ENCODE measurements around the gene AMIGO1.

AMIGO1 gene

GRCh38 chr1:109543988-109544735 lies 34.6 kb upstream of the AMIGO1 start:
- Histone ChIP-seq H3K9ac (ENCODE audit: low read length) (no peak overlapping the region), H3K4me1 (ENCODE audit: low read length) (peaks cover 13% of the 10 kb centered on the region), H3K4me3 (ENCODE audit: low read length) (no peak overlapping the region), H3K79me2 (ENCODE audit: low read length) (peaks cover 15% of the 10 kb centered on the region), H3K4me2 (ENCODE audit: low read length) (no peak overlapping the region), H3K36me3 (replicated peaks; ENCODE audit: low read depth, low read length) (no peaks in the 10 kb centered on the region), H2AFZ (ENCODE audit: low read depth, low read length) (no peak overlapping the region), H4K20me1 (ENCODE audit: insufficient read depth, low read length) (peaks cover 3% of the 10 kb centered on the region), H3K27ac (ENCODE audit: low read length) (no peak overlapping the region), H3K9me3 (ENCODE audit: insufficient read depth, low read length) (no peaks in the 10 kb centered on the region), H3K27me3 (ENCODE audit: low read depth, low read length) (no peaks in the 10 kb centered on the region)
- no peak for TF ChIP-seq EZH2phosphoT487 (IDR thresholded peaks at IDR 0.05; ENCODE audit: low read depth)
- TF ChIP-seq, protein P1, sequence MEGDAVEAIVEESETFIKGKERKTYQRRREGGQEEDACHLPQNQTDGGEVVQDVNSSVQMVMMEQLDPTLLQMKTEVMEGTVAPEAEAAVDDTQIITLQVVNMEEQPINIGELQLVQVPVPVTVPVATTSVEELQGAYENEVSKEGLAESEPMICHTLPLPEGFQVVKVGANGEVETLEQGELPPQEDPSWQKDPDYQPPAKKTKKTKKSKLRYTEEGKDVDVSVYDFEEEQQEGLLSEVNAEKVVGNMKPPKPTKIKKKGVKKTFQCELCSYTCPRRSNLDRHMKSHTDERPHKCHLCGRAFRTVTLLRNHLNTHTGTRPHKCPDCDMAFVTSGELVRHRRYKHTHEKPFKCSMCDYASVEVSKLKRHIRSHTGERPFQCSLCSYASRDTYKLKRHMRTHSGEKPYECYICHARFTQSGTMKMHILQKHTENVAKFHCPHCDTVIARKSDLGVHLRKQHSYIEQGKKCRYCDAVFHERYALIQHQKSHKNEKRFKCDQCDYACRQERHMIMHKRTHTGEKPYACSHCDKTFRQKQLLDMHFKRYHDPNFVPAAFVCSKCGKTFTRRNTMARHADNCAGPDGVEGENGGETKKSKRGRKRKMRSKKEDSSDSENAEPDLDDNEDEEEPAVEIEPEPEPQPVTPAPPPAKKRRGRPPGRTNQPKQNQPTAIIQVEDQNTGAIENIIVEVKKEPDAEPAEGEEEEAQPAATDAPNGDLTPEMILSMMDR (IDR thresholded peaks at IDR 0.05; ENCODE audit: low read depth, low read length): no peak

DNA sequence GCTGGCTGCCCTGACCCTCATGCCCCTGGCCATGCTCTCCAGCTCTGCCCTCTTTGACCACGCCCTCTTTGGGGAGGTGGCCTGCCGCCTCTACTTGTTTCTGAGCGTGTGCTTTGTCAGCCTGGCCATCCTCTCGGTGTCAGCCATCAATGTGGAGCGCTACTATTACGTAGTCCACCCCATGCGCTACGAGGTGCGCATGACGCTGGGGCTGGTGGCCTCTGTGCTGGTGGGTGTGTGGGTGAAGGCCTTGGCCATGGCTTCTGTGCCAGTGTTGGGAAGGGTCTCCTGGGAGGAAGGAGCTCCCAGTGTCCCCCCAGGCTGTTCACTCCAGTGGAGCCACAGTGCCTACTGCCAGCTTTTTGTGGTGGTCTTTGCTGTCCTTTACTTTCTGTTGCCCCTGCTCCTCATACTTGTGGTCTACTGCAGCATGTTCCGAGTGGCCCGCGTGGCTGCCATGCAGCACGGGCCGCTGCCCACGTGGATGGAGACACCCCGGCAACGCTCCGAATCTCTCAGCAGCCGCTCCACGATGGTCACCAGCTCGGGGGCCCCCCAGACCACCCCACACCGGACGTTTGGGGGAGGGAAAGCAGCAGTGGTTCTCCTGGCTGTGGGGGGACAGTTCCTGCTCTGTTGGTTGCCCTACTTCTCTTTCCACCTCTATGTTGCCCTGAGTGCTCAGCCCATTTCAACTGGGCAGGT lies 33.9 kb upstream of the AMIGO1 start:
- H3K4me3 ChIP-seq (ENCODE audit: low read length): no peak overlapping the region
- no peaks in the 10 kb centered on the region for H3K27me3 ChIP-seq (ENCODE audit: low read depth, low read length)
- peaks cover 7% of the 10 kb centered on the region for H3K79me2 ChIP-seq (ENCODE audit: low read length)
- peaks cover 13% of the 10 kb centered on the region for H3K4me1 ChIP-seq (ENCODE audit: low read length)
- no peak overlapping the region for H3K9ac ChIP-seq (ENCODE audit: low read length)
- H3K27ac ChIP-seq (ENCODE audit: low read length): no peak overlapping the region
- no peaks in the 10 kb centered on the region for H3K36me3 ChIP-seq (replicated peaks; ENCODE audit: low read depth, low read length)
- H2AFZ ChIP-seq (ENCODE audit: low read depth, low read length): no peak overlapping the region
- H3K4me2 ChIP-seq (ENCODE audit: low read length): no peak overlapping the region
- no peaks in the 10 kb centered on the region for H4K20me1 ChIP-seq (ENCODE audit: insufficient read depth, low read length)
- no peaks in the 10 kb centered on the region for H3K9me3 ChIP-seq (ENCODE audit: insufficient read depth, low read length)
- TF ChIP-seq EZH2phosphoT487 (IDR thresholded peaks at IDR 0.05; ENCODE audit: low read depth): no peak
- TF ChIP-seq, protein P1 (IDR thresholded peaks at IDR 0.05; ENCODE audit: low read depth, low read length): no peak

DNA sequence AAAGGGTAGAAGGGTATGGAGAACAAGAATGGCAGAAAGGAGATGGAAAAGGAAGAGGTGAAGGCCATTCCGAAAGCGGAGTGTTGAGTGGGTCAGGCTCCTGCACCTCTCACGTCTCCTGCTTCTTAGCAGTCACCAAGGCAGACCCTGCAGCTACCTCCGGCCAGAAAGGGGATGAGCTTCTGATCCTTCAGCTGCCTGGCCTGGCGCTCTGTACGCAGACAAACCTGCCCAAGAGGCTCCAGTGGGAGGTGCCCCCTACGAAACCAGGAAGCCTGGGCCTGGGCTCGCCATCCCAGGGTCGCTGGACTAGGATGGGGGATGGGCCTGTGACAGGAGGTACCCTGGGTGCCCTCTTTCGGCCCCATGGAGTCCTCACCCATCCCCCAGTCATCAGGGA lies 33.1 kb upstream of the AMIGO1 start:
- H3K9ac ChIP-seq (ENCODE audit: low read length): no peak overlapping the region
- no peaks in the 10 kb centered on the region for H3K36me3 ChIP-seq (replicated peaks; ENCODE audit: low read depth, low read length)
- H3K4me3 ChIP-seq (ENCODE audit: low read length): no peak overlapping the region
- no peak overlapping the region for H3K4me2 ChIP-seq (ENCODE audit: low read length)
- TF ChIP-seq, protein P1 (IDR thresholded peaks at IDR 0.05; ENCODE audit: low read depth, low read length): no peak
- no peak for TF ChIP-seq EZH2phosphoT487 (IDR thresholded peaks at IDR 0.05; ENCODE audit: low read depth)
- no peak overlapping the region for H2AFZ ChIP-seq (ENCODE audit: low read depth, low read length)
- no peaks in the 10 kb centered on the region for H4K20me1 ChIP-seq (ENCODE audit: insufficient read depth, low read length)
- H3K4me1 ChIP-seq (ENCODE audit: low read length): peaks cover 13% of the 10 kb centered on the region
- H3K79me2 ChIP-seq (ENCODE audit: low read length): peaks cover 3% of the 10 kb centered on the region
- H3K27me3 ChIP-seq (ENCODE audit: low read depth, low read length): no peaks in the 10 kb centered on the region
- no peak overlapping the region for H3K27ac ChIP-seq (ENCODE audit: low read length)
- H3K9me3 ChIP-seq (ENCODE audit: insufficient read depth, low read length): no peaks in the 10 kb centered on the region

DNA sequence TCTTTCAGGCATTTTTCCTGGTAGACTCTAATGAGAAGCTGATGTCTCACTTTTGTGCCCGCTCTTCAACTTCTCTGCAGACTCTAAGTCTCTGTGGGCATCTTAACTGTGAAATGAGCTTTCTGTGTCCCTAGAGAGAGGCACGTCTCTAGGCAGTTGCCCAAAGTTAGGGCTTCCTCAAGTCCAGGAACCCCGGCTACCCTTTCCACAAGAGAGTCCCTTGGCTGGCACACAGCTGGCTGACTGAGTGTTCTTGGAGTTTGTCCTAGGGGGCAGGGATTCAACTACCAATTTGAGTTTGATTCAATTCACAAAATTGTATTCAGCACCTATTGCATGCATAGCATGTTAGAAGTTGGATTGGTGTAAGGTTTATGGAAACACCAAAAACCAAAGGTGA lies 31.6 kb upstream of the AMIGO1 start:
- Histone ChIP-seq H3K36me3 (replicated peaks; ENCODE audit: low read depth, low read length) (no peaks in the 10 kb centered on the region), H3K27me3 (ENCODE audit: low read depth, low read length) (no peaks in the 10 kb centered on the region), H4K20me1 (ENCODE audit: insufficient read depth, low read length) (no peaks in the 10 kb centered on the region), H3K4me1 (ENCODE audit: low read length) (no peaks in the 10 kb centered on the region), H3K9ac (ENCODE audit: low read length) (no peak overlapping the region), H3K79me2 (ENCODE audit: low read length) (no peaks in the 10 kb centered on the region), H3K4me3 (ENCODE audit: low read length) (no peak overlapping the region), H3K27ac (ENCODE audit: low read length) (no peak overlapping the region), H3K9me3 (ENCODE audit: insufficient read depth, low read length) (no peaks in the 10 kb centered on the region), H2AFZ (ENCODE audit: low read depth, low read length) (no peak overlapping the region), H3K4me2 (ENCODE audit: low read length) (no peak overlapping the region)
- no peak for TF ChIP-seq EZH2phosphoT487 (IDR thresholded peaks at IDR 0.05; ENCODE audit: low read depth)
- TF ChIP-seq, protein P1 (IDR thresholded peaks at IDR 0.05; ENCODE audit: low read depth, low read length): no peak
